ENCODE data around the gene PXDN.

Gene PXDN

GRCh38 chr2:1588051-1588977 lies 156.0 kb downstream of the PXDN start (continued):
- TF ChIP-seq RARB (CRISPR knock-in tag; IDR thresholded peaks at IDR 0.05) (no peak), PPARA (CRISPR knock-in tag; IDR thresholded peaks at IDR 0.05; ENCODE audit: borderline replicate concordance) (no peak), OSR1 (CRISPR knock-in tag; IDR thresholded peaks at IDR 0.05) (no peak)

GRCh38 chr2:1586923-1587840 lies 157.1 kb downstream of the PXDN start:
- peak; percentile 9; the same call in 2 of the 3 replicates for ATAC-seq
- TF ChIP-seq TCF4 (CRISPR knock-in tag; IDR thresholded peaks at IDR 0.05; ENCODE audit: borderline replicate concordance) (no peak), ESRRG (CRISPR knock-in tag; IDR thresholded peaks at IDR 0.05) (no peak), OSR1 (CRISPR knock-in tag; IDR thresholded peaks at IDR 0.05) (no peak), BACH2 (CRISPR knock-in tag; IDR thresholded peaks at IDR 0.05; ENCODE audit: borderline replicate concordance) (no peak), ARNTL (CRISPR knock-in tag; IDR thresholded peaks at IDR 0.05; ENCODE audit: borderline replicate concordance, low read depth) (no peak), TSHZ2 (CRISPR knock-in tag; IDR thresholded peaks at IDR 0.05) (no peak), SNAI2 (CRISPR knock-in tag; IDR thresholded peaks at IDR 0.05) (no peak), PPARA (CRISPR knock-in tag; IDR thresholded peaks at IDR 0.05; ENCODE audit: borderline replicate concordance) (no peak), PATZ1 (CRISPR knock-in tag; IDR thresholded peaks at IDR 0.05; ENCODE audit: borderline replicate concordance) (no peak), CSDC2 (CRISPR knock-in tag; IDR thresholded peaks at IDR 0.05) (no peak), TOX (CRISPR knock-in tag; IDR thresholded peaks at IDR 0.05; ENCODE audit: borderline replicate concordance) (no peak), ZC3H10 (CRISPR knock-in tag; IDR thresholded peaks at IDR 0.05) (no peak)

- ATAC-seq: no peak
- TF ChIP-seq PPARA (CRISPR knock-in tag; IDR thresholded peaks at IDR 0.05; ENCODE audit: borderline replicate concordance) (no peak), CSDC2 (CRISPR knock-in tag; IDR thresholded peaks at IDR 0.05) (no peak), ZFP30 (CRISPR knock-in tag; IDR thresholded peaks at IDR 0.05) (no peak), ZNF565 (CRISPR knock-in tag; conservative IDR thresholded peaks at IDR 0.05; ENCODE audit: low read depth) (no peak), POU6F1 (CRISPR knock-in tag; IDR thresholded peaks at IDR 0.05; ENCODE audit: borderline replicate concordance, low read depth) (no peak), ZC3H10 (CRISPR knock-in tag; IDR thresholded peaks at IDR 0.05) (no peak), CSRNP3 (CRISPR knock-in tag; IDR thresholded peaks at IDR 0.05) (no peak), OSR1 (CRISPR knock-in tag; IDR thresholded peaks at IDR 0.05) (no peak), ZFP3 (CRISPR knock-in tag; IDR thresholded peaks at IDR 0.05) (no peak)
Observed at GRCh38 chr2:1586251-1586922, 157.9 kb downstream of the PXDN start.
